ENCODE results near the gene PDCD1.

PDCD1 gene

GRCh38 chr2:241852116-241852980 lies 6.3 kb downstream of the PDCD1 start:
- no peak for DNase-seq (ENCODE audit: low spot score)

GRCh38 chr2:241851325-241852115 lies 7.2 kb downstream of the PDCD1 start:
- DNase-seq (ENCODE audit: low spot score), result no peak

GRCh38 chr2:241850544-241851324 lies 8.0 kb downstream of the PDCD1 start:
- peak; percentile 12 for DNase-seq (ENCODE audit: low spot score)

- DNase-seq (ENCODE audit: low spot score), result peak; percentile 14
Observed at GRCh38 chr2:241849616-241850543, 8.8 kb downstream of the PDCD1 start.

GRCh38 chr2:241848761-241849615 lies 9.7 kb downstream of the PDCD1 start:
- DNase-seq (ENCODE audit: low spot score), result no peak

GRCh38 chr2:241846406-241846805 lies 12.3 kb downstream of the PDCD1 start:
- DNase-seq (ENCODE audit: low spot score), result no peak

- peak; percentile 16 for DNase-seq (ENCODE audit: low spot score)
Observed at GRCh38 chr2:241844831-241845578, 13.7 kb downstream of the PDCD1 start.

GRCh38 chr2:241844066-241844728 lies 14.5 kb downstream of the PDCD1 start:
- peak; percentile 55 for DNase-seq (ENCODE audit: low spot score)

GRCh38 chr2:241843321-241844065 lies 15.2 kb downstream of the PDCD1 start:
- DNase-seq (ENCODE audit: low spot score), result no peak

GRCh38 chr2:241842620-241843211 lies 16.0 kb downstream of the PDCD1 start:
- DNase-seq (ENCODE audit: low spot score), result no peak

GRCh38 chr2:241842067-241842415 lies 16.7 kb downstream of the PDCD1 start:
- DNase-seq (ENCODE audit: low spot score), result no peak

GRCh38 chr2:241841181-241842066 lies 17.3 kb downstream of the PDCD1 start:
- no peak for DNase-seq (ENCODE audit: low spot score)

GRCh38 chr2:241837197-241837965 lies 21.3 kb downstream of the PDCD1 start:
- no peak for DNase-seq (ENCODE audit: low spot score)

- DNase-seq (ENCODE audit: low spot score), result no peak
Observed at GRCh38 chr2:241836292-241836691, 22.4 kb downstream of the PDCD1 start.

- no peak for DNase-seq (ENCODE audit: low spot score)
Observed at GRCh38 chr2:241835611-241836010, 23.1 kb downstream of the PDCD1 start.
